GM12801 (cell line): ENCODE results near the gene ASMT.

Source experiments
- TF ChIP-seq, protein P1 (sequence below): IDR thresholded peaks from one replicate; pipeline ENCODE4 v1.5.1; 2011; ENCODE audit warnings: control low read depth; ENCODE audit not compliant: insufficient read length; ENCODE audit errors: extremely low read depth

ASMT gene

DNA sequence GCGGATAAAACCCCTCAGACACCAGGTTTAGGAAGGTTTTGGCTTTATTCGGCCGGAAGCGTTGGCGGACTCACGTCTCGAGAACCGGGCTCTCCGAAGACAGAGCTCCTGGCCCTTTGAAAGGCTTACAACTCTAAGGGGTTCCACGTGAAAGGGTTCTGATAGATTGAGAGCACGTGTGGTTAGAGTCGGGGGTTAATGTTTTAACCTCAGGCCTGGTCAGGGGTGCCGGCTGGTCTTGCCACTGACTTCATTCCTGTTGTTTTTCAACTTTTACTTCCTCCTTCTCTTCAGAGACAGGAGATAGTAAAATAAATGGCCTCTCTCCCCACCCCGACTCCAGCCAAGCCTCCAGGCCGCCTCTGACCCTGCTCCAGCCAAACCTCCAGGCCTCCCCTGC is 4.7 kb upstream of the ASMT start:
- TF ChIP-seq, protein P1, sequence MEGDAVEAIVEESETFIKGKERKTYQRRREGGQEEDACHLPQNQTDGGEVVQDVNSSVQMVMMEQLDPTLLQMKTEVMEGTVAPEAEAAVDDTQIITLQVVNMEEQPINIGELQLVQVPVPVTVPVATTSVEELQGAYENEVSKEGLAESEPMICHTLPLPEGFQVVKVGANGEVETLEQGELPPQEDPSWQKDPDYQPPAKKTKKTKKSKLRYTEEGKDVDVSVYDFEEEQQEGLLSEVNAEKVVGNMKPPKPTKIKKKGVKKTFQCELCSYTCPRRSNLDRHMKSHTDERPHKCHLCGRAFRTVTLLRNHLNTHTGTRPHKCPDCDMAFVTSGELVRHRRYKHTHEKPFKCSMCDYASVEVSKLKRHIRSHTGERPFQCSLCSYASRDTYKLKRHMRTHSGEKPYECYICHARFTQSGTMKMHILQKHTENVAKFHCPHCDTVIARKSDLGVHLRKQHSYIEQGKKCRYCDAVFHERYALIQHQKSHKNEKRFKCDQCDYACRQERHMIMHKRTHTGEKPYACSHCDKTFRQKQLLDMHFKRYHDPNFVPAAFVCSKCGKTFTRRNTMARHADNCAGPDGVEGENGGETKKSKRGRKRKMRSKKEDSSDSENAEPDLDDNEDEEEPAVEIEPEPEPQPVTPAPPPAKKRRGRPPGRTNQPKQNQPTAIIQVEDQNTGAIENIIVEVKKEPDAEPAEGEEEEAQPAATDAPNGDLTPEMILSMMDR: no peak

DNA sequence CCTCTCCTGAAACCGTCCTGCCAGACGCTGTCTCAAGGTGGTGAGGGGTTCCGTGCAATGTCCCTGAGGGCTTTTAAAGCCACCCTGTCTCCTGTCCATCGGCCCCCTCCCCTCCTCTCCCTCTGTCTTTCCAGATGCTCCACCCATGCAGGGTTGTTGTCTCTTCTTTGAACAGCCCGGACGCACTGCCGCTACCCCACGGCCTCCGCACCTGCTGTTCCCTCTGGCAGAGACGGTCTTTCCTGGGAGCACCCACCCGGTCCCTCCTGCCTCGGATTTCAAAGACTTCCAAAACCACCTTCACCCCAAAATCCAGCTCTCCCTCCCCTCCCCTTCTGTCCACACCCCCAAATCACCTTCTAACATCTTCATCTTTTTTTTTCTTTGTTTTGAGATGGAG is 4.1 kb upstream of the ASMT start:
- TF ChIP-seq, protein P1: no peak

DNA sequence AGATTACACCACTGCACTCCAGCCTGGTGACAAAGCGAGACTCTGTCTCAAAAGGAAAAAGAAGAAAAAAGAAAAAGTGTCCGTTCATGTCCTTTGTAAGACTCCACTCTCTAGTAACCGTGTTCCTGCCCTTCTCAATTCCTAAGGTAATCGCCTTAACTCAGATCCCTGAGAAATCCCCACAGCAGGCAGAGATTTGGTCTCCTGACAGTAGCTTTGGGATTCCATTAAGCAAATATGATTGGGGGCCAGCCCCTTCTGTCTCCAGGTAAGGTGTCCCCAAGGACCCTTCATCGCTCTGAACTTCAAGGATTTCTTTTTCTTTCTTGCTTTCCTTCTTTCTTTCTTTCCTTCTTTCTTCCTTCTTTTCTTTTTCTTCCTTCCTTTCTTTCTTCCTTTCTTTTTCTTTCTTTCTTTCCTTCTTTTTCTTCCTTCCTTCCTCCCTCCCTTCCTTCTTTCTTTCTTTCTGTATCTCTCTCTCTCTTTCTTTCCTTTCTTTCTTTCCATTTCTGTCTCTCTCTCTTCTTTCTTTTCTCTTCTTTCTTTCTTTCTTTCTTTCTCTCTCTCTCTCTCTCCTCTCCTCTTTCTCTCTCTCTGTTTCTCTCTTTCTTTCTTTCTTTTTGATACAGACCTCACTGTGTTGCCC is 2.1 kb upstream of the ASMT start:
- TF ChIP-seq, protein P1: no peak

DNA sequence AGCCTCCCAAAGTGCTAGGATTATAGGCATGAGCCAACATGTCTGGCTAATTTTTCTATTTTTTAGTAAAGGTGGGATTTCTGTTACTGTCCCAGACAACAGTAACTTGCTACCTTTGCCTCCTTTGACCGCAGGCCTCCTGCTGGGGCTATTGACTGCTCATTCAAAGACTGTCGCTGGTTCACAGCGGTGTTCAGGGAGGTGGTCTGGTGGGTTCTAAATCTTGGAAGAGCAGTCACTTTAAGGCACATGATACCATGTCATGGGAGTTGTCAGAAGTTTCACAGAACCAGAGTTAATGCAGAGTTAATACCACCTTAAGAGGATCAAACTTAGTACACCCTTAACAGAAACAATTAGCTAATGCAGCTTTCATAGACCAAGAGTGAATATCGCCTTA is 3.8 kb downstream of the ASMT start:
- TF ChIP-seq, protein P1: no peak

DNA sequence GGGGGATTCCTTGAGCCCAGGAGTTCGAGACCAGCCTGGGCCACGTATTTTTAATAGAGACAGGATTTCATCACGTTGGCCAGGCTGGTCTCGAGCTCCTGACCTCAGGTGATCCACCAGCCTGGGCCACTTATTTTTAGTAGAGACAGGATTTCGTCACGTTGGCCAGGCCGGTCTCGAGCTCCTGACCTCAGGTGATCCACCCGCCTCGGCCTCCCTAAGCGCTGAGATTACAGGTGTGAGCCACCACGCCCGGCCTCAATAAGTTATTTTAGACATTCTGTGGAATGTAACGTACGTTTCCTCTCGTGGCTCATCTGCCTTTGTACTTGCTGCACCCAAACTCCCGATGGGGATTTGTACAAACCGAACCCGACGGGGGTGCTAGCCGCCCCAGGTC is 8.8 kb downstream of the ASMT start:
- TF ChIP-seq, protein P1: no peak

DNA sequence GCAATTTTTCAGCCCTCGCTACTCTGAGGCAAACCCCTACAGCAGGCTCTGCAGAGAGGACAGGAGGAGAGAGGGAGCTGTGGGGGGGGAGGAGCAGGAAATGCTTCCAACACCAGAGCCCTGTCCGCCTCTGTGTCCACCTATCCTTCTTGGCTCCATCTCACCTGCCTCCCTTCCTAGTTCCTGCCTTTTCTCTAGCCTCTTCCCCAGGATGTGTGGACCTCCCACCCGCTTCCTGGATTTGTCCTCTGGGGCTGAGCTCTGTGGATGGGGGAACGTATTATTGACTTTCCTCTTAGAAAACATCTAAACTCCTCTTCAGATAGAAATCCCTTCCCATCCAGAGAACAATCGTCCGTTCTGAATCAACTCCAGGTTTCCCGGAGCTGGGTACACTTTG is 14.4 kb downstream of the ASMT start:
- TF ChIP-seq, protein P1: no peak

DNA sequence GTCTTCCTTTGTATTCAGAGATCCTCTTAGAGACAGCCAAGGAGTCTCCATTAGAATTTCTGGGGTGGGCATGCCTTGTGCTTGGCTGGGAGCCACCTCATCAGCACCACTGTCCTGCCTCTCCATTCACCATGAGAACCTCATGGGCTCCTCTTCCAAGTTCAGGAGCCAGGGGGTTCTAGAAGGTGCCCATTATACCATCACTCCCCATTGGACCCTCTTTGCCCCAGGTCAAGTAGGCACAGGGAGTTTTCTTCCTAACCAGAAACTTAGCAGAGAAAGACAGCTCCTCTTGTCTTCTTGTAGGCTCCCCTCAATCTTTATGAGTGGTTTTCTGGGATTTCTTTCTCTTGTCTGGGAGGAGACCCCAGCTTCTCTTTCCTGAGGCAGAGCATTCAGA is 31.1 kb downstream of the ASMT start:
- TF ChIP-seq, protein P1: no peak
